GM12892 (cell line): ENCODE data around the gene DNAH11.

Experiments used
- POLR2A ChIP-seq: IDR thresholded peaks from 2 replicates; pipeline ENCODE4 v1.6.1; 2011; ENCODE audit warnings: low read depth, low read length, control low read depth
- POLR2AphosphoS5 ChIP-seq: IDR thresholded peaks from 2 replicates; pipeline ENCODE4 v1.6.1; 2011; ENCODE audit warnings: low read depth, low read length, control low read depth
- TAF1 ChIP-seq: IDR thresholded peaks from 2 replicates; pipeline ENCODE4 v1.6.1; 2011; ENCODE audit warnings: low read depth, mild to moderate bottlenecking, control low read depth, low read length, borderline replicate concordance

DNA sequence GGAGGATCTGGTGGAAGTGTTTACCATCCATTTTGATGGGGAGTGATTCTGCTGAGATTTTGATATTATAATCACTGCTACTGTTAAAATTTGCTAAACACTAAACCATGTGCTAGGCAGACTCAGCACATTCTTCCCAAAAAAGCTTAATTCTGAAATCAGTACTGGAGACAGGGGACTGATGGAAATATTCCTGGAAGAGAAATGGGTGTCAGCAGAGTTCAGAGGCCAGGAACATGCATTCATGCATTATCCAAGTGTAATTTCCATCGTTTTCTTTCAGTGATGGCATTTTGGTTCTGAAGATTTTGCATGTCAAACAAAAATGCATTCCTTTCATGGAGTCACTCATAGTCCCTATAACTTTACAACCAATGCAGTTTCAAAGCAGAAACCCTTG lies 323.9 kb downstream of the DNAH11 start:
- no peak for TF ChIP-seq POLR2A
- TF ChIP-seq POLR2AphosphoS5, result no peak
- no peak for TF ChIP-seq TAF1
